ENCODE results near the gene GDF2.

GDF2 gene

DNA sequence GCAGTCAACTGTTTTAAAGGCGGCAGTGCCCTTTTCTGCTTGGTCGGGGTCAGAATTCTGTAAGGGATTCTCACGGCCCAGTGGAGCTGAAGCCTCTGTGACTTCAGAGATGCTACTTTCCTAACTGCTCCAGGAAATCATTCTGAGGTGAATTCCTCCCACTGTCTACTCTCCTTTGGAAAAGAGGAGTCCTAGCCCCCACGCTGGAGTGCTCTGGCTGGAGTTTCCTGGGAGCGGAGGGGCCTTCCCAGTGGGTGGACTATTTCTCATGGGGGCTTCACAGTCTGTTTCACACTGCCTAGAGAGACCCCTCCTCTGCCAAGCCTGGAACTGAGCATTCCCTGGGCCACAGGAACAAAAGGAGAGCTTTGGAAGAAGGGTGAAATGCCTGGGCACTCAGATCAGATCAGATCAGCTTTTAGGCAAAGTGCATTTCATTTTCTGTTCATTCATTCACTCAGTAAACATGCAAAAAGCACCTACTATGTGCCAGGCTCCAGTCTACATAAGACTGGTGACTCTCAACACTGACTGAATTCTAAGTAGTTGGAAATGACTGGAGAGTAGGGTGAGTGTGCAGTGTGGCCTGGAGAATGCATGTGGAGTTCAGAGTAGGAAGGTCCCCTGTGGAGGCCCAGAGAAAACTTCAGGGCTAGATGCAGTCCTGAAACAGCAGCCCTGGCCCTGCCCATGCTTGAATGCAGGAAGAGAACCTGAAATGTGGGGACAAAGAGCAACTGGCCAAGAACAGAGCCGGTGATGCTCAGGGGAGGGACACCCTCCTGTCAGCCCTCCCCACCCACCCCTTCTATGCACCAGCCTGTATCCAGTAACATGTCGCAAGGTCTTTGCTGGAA lies 49.6 kb downstream of the GDF2 start:
- DNase-seq, result no peak

DNA sequence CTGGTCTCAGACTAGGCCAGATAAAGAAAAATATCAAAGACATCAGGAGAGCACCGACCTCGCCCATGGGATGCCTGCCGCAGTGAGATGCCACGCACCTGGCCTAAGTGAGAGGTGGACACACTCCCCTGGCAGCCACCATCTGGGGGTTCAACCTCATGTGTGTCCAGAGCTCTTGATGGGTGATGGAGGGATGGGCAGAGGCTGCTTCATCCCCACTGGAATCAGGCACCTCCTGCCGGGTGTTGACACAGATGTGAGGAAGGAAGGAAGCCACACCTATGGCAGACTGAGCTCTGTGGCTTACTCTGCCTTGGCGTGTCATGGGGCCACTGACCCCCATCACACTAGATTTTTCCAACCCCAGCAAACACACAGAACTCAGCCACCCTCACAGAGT lies 50.5 kb downstream of the GDF2 start:
- no peak for DNase-seq

DNA sequence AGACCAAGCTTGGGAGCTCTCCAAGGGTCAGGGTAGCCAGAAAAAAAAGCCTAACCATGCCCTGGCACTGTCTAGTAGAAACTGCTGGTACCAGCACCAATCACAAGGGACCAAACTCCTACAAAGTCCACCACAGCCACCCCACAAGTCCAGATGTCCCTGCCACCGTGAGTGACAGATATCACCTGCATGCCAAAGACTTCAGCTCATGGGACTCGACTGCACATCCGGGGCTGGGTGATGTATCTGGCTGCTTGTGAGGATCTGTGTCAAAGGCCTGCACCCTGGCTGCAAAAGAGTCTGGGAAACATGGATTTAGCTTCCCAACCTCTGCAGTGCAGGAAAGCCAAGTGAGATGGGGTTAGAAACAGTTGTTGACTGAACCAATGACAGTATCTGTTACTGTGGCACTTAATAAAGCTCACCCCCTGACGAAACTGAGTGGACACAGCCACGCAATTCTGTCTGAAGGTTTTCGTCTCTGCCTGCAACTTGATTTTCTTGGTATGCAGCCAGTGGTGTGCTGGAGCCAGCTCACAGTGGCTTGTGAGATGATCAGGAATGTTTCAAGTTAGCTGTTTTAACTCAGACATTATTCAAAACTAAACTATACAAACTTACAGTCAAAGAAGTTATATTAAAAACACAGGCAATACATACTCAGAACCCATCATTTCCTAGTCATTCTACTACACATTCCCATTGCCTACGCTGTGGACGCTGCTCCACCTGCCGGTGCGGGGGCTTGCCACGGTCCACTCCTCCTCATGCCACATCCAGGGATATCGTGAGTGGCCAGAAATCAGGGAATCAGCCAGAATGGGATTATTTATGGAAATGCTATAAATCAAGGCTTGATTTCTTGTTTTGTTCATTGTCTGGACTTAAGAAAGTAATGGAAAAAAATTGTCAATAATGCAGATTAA lies 52.6 kb downstream of the GDF2 start:
- no peak for DNase-seq

DNA sequence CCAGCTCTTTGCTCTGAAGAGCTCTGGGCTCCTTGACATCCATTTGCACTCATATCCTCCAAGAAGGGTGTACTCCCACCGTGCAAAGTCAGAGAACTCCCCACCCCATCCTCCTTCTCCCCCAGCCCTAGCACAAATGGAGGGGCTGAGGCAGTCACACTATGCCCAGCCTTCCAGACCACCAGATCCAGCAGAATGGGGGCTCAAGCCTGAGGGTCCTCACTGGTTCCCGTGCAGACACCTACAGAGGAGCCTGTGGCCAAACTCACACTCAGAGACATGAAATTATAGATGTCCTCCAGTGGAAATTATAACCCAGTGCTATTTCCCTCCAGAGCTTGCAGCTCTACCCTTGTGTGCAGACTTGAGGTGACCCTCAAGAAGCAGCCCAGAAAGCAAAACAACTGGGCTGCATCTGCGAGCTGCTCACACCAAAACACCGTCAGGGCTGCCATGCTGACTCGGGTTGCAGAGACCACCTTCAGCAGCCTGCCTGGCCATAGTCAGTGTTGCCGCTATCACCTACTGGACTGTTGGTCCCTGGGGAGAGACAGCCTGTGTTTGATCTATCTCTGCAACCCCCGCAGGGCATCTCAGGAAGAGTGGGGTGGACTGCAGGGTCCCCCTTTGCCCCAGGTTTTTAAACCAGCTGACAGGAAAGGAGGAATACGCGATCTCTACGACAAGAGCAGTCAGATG lies 54.4 kb downstream of the GDF2 start:
- no peak for DNase-seq

Data from hippocampal formation (tissue), 2 donors.